ENCODE measurements around the gene GTPBP1.

DNA sequence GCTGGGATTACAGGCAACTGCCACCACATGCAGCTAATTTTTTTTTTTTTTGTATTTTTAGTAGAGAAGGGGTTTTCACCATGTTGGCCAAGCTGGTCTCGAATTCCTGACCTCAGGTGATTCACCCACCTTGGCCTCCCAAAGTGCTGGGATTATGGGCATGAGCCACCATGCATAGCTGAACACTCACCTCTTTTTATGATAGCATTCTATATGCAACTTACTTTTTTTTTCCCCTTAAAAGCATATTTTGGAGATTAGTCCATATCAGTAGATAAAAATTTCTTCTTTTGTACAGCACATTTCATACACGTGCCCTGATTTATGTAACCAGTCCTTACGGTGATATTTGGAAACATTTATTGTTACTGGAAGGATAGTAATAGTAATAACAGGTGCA is 14.6 kb downstream of the GTPBP1 start:
- TF ChIP-seq, protein P1, sequence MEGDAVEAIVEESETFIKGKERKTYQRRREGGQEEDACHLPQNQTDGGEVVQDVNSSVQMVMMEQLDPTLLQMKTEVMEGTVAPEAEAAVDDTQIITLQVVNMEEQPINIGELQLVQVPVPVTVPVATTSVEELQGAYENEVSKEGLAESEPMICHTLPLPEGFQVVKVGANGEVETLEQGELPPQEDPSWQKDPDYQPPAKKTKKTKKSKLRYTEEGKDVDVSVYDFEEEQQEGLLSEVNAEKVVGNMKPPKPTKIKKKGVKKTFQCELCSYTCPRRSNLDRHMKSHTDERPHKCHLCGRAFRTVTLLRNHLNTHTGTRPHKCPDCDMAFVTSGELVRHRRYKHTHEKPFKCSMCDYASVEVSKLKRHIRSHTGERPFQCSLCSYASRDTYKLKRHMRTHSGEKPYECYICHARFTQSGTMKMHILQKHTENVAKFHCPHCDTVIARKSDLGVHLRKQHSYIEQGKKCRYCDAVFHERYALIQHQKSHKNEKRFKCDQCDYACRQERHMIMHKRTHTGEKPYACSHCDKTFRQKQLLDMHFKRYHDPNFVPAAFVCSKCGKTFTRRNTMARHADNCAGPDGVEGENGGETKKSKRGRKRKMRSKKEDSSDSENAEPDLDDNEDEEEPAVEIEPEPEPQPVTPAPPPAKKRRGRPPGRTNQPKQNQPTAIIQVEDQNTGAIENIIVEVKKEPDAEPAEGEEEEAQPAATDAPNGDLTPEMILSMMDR (IDR thresholded peaks at IDR 0.05; ENCODE audit: insufficient read depth, low read depth, low read length) = no peak
- TF ChIP-seq EZH2 (IDR thresholded peaks at IDR 0.05; ENCODE audit: insufficient read depth, low read length) = no peak
